Gastrocnemius medialis (tissue), 4 donors: ENCODE measurements around the gene USP34.

Experiments
- POLR2A ChIP-seq, 2 donors: fragments of 450-650 bp; IDR thresholded peaks; one replicate each; pipeline ENCODE4 v1.6.1; 2017; ENCODE audit warnings: antibody characterized with exemption in 2 of 2, mild to moderate bottlenecking in 2 of 2, moderate library complexity in 2 of 2
- TF ChIP-seq, protein P1 (sequence below), 5 experiments: fragments of 450-650 bp in 3 of 5; fragments of 200-600 bp in 2 of 5; sonication (generic) in 2 of 5; IDR thresholded peaks in 4 of 5; conservative IDR thresholded peaks in 1 of 5; 1 replicate in 4 of 5; 2 replicates in 1 of 5; pipeline ENCODE4 v1.5.1; 2016 to 2019; ENCODE audit warnings: antibody characterized with exemption in 5 of 5, mild to moderate bottlenecking in 3 of 5, moderate library complexity in 3 of 5

DNA sequence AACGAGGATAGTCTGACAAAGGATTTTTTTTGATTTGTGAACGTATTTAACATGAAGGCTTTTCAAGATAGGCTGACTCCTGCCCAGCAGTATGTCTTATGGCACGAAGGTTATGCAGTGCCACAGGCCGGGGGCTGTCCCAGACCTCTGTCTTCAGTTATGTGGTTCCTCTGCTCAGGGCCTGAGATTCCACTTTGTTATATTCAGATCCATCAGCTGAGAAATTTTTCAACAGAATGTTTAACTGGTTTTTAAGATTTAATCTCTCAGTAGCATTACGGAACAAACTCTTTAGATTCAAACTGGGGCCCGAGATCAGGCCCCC lies 288.9 kb downstream of the USP34 start:
- TF ChIP-seq, protein P1, sequence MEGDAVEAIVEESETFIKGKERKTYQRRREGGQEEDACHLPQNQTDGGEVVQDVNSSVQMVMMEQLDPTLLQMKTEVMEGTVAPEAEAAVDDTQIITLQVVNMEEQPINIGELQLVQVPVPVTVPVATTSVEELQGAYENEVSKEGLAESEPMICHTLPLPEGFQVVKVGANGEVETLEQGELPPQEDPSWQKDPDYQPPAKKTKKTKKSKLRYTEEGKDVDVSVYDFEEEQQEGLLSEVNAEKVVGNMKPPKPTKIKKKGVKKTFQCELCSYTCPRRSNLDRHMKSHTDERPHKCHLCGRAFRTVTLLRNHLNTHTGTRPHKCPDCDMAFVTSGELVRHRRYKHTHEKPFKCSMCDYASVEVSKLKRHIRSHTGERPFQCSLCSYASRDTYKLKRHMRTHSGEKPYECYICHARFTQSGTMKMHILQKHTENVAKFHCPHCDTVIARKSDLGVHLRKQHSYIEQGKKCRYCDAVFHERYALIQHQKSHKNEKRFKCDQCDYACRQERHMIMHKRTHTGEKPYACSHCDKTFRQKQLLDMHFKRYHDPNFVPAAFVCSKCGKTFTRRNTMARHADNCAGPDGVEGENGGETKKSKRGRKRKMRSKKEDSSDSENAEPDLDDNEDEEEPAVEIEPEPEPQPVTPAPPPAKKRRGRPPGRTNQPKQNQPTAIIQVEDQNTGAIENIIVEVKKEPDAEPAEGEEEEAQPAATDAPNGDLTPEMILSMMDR (IDR thresholded peaks at IDR 0.05 in 4 of 5, conservative IDR thresholded peaks at IDR 0.05 in 1 of 5), result no peak
- TF ChIP-seq POLR2A (IDR thresholded peaks at IDR 0.05), result no peak
